Measurements from ENCODE around the gene MILR1.

GRCh38 chr17:64431534-64431933 lies 17.4 kb upstream of the MILR1 start:
- TF ChIP-seq EZH2 (IDR thresholded peaks at IDR 0.05; ENCODE audit: borderline replicate concordance, low read depth, low read length, severe bottlenecking), result no peak
- no peak for TF ChIP-seq CTCF (IDR thresholded peaks at IDR 0.05; ENCODE audit: borderline replicate concordance, extremely low read depth, low read length, poor library complexity, severe bottlenecking)
